SK-N-SH treated with all-trans-retinoic acid at 6 μM for 48 hours (cell line): ENCODE results near the gene NAMPT.

Experiments
- ATAC-seq: fragments of 200-7000 bp; cut with Tn5 transposase; 3 replicates; pipeline ENCODE4 v1.9.1; 2020; ENCODE audit warnings: mild to moderate bottlenecking, moderate library complexity
- ARNTL ChIP-seq: fragments of 450-650 bp; formaldehyde crosslinking; IDR thresholded peaks from 2 replicates; pipeline ENCODE4 v1.5.0; 2020; ENCODE audit warnings: low read depth, mild to moderate bottlenecking, moderate library complexity, borderline replicate concordance
- CSDC2 ChIP-seq: fragments of 250-450 bp; sonication (Bioruptor Pico); IDR thresholded peaks from 2 replicates; pipeline ENCODE4 v1.5.0; 2020; ENCODE audit warnings: mild to moderate bottlenecking, moderate library complexity
- ESRRG ChIP-seq: fragments of 250-450 bp; sonication (Bioruptor Pico); IDR thresholded peaks from 2 replicates; pipeline ENCODE4 v1.6.1; 2021; ENCODE audit warnings: mild to moderate bottlenecking
- OSR1 ChIP-seq: fragments of 250-450 bp; sonication (Bioruptor Pico); IDR thresholded peaks from 2 replicates; pipeline ENCODE4 v1.8.0; 2022; ENCODE audit warnings: moderate library complexity, mild to moderate bottlenecking, inconsistent platforms
- PPARA ChIP-seq: fragments of 250-450 bp; sonication (Bioruptor Pico); IDR thresholded peaks from 2 replicates; pipeline ENCODE4 v1.5.0; 2020; ENCODE audit warnings: mild to moderate bottlenecking, borderline replicate concordance
- RARB ChIP-seq: fragments of 250-450 bp; sonication (Bioruptor Pico); IDR thresholded peaks from 2 replicates; pipeline ENCODE4 v1.8.0; 2021; ENCODE audit warnings: mild to moderate bottlenecking, moderate library complexity
- SNAI2 ChIP-seq: fragments of 250-450 bp; sonication (Bioruptor Pico); IDR thresholded peaks from 2 replicates; pipeline ENCODE4 v1.5.0; 2020; ENCODE audit warnings: mild to moderate bottlenecking, moderate library complexity
- TCF4 ChIP-seq: fragments of 250-450 bp; sonication (Bioruptor Pico); IDR thresholded peaks from 2 replicates; pipeline ENCODE4 v1.8.0; 2021; ENCODE audit warnings: mild to moderate bottlenecking, moderate library complexity, borderline replicate concordance
- TOX ChIP-seq: fragments of 250-450 bp; sonication (Bioruptor Pico); IDR thresholded peaks from 2 replicates; pipeline ENCODE4 v1.8.0; 2021; ENCODE audit warnings: mild to moderate bottlenecking, moderate library complexity, borderline replicate concordance
- ZFP3 ChIP-seq: fragments of 250-450 bp; sonication (Bioruptor Pico); IDR thresholded peaks from 2 replicates; pipeline ENCODE4 v1.5.0; 2020; ENCODE audit warnings: mild to moderate bottlenecking, moderate library complexity
- ZFP30 ChIP-seq: fragments of 450-650 bp; formaldehyde crosslinking; IDR thresholded peaks from 2 replicates; pipeline ENCODE4 v1.5.0; 2022; ENCODE audit warnings: mild to moderate bottlenecking, moderate library complexity
- ZNF565 ChIP-seq: fragments of 450-650 bp; formaldehyde crosslinking; conservative IDR thresholded peaks from 2 replicates; pipeline ENCODE4 v1.5.0; 2020; ENCODE audit warnings: low read depth, mild to moderate bottlenecking, moderate library complexity
- ZNF70 ChIP-seq: fragments of 450-650 bp; formaldehyde crosslinking; IDR thresholded peaks from 2 replicates; pipeline ENCODE4 v1.5.0; 2020; ENCODE audit warnings: mild to moderate bottlenecking, moderate library complexity
- TF ChIP-seq, protein P1 (sequence below): fragments of 250-450 bp; sonication (Bioruptor Pico); IDR thresholded peaks from 2 replicates; pipeline ENCODE4 v1.5.1; 2021; ENCODE audit warnings: mild to moderate bottlenecking, moderate library complexity
- TF ChIP-seq, protein P2 (sequence below): fragments of 250-450 bp; sonication (Bioruptor Pico); IDR thresholded peaks from 2 replicates; pipeline ENCODE4 v1.5.0; 2020; ENCODE audit warnings: mild to moderate bottlenecking, moderate library complexity
- TF ChIP-seq, protein P3 (sequence below): fragments of 250-450 bp; sonication (Bioruptor Pico); IDR thresholded peaks from 2 replicates; pipeline ENCODE4 v1.5.1; 2020; ENCODE audit warnings: low read depth, mild to moderate bottlenecking, moderate library complexity

NAMPT gene

DNA sequence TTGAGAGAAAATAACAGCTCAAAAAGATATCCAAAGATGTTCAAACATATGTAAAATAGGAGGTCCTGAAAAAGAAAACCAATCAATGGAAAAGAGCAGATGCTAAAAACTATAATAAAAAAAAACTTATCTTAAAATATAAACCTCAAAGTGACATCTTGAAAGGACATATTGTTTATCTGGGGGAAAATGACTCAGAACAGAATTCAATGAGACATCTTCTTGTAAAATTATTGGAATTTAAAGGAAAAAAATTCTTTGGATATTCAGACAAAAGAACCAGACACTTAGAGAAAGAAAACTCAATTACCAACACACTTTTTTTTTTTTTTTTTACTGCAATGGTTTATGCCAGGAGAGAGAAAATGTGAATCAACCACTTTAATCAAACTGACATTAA lies 58.9 kb downstream of the NAMPT start (continued):
- TF ChIP-seq, protein P1, sequence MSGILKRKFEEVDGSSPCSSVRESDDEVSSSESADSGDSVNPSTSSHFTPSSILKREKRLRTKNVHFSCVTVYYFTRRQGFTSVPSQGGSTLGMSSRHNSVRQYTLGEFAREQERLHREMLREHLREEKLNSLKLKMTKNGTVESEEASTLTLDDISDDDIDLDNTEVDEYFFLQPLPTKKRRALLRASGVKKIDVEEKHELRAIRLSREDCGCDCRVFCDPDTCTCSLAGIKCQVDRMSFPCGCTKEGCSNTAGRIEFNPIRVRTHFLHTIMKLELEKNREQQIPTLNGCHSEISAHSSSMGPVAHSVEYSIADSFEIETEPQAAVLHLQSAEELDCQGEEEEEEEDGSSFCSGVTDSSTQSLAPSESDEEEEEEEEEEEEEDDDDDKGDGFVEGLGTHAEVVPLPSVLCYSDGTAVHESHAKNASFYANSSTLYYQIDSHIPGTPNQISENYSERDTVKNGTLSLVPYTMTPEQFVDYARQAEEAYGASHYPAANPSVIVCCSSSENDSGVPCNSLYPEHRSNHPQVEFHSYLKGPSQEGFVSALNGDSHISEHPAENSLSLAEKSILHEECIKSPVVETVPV (CRISPR knock-in tag) = no peak

- TF ChIP-seq CSDC2 (no peak), ZNF70 (CRISPR knock-in tag) (no peak), ZNF565 (no peak), ZFP3 (CRISPR knock-in tag) (no peak), ZFP30 (no peak), ESRRG (CRISPR knock-in tag) (no peak), ARNTL (no peak), OSR1 (CRISPR knock-in tag) (no peak), RARB (no peak), TCF4 (no peak), PPARA (CRISPR knock-in tag) (no peak), SNAI2 (CRISPR knock-in tag) (no peak)
- TF ChIP-seq, protein P1 (CRISPR knock-in tag) = no peak
- TF ChIP-seq, protein P2, sequence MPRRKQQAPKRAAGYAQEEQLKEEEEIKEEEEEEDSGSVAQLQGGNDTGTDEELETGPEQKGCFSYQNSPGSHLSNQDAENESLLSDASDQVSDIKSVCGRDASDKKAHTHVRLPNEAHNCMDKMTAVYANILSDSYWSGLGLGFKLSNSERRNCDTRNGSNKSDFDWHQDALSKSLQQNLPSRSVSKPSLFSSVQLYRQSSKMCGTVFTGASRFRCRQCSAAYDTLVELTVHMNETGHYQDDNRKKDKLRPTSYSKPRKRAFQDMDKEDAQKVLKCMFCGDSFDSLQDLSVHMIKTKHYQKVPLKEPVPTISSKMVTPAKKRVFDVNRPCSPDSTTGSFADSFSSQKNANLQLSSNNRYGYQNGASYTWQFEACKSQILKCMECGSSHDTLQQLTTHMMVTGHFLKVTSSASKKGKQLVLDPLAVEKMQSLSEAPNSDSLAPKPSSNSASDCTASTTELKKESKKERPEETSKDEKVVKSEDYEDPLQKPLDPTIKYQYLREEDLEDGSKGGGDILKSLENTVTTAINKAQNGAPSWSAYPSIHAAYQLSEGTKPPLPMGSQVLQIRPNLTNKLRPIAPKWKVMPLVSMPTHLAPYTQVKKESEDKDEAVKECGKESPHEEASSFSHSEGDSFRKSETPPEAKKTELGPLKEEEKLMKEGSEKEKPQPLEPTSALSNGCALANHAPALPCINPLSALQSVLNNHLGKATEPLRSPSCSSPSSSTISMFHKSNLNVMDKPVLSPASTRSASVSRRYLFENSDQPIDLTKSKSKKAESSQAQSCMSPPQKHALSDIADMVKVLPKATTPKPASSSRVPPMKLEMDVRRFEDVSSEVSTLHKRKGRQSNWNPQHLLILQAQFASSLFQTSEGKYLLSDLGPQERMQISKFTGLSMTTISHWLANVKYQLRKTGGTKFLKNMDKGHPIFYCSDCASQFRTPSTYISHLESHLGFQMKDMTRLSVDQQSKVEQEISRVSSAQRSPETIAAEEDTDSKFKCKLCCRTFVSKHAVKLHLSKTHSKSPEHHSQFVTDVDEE (CRISPR knock-in tag) = no peak
- TF ChIP-seq, protein P3, sequence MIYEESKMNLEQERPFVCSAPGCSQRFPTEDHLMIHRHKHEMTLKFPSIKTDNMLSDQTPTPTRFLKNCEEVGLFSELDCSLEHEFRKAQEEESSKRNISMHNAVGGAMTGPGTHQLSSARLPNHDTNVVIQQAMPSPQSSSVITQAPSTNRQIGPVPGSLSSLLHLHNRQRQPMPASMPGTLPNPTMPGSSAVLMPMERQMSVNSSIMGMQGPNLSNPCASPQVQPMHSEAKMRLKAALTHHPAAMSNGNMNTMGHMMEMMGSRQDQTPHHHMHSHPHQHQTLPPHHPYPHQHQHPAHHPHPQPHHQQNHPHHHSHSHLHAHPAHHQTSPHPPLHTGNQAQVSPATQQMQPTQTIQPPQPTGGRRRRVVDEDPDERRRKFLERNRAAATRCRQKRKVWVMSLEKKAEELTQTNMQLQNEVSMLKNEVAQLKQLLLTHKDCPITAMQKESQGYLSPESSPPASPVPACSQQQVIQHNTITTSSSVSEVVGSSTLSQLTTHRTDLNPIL = no peak
- ATAC-seq = no peak
These were observed 60.0 kb downstream of the NAMPT start for GRCh38 chr7:106224797-106225196.

DNA sequence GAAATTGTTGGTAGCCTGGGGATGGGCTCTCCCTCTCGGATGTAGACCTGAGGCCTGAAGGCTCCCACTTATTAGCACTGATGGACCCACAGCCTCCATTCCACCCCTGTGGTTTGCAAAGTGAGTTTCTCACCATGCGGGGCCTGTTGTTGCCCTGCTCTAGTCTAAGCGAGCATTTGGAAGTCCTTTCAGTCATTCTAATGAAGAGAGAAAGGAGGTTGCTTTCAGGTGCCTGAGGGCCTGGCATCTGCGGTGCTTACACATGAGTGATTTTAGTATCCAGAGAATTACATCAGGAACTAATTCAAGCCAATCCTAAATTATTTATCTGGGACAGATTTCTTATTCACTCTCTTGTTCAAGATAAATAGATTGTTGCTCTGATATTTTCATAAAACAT lies 61.6 kb downstream of the NAMPT start:
- TF ChIP-seq TOX = no peak
- no peak; the same call in 2 of the 3 replicates for ATAC-seq

GRCh38 chr7:106222545-106222944 lies 62.2 kb downstream of the NAMPT start:
- ATAC-seq = no peak
- no peak for TF ChIP-seq CSDC2
- TF ChIP-seq, protein P2 (CRISPR knock-in tag) = no peak

DNA sequence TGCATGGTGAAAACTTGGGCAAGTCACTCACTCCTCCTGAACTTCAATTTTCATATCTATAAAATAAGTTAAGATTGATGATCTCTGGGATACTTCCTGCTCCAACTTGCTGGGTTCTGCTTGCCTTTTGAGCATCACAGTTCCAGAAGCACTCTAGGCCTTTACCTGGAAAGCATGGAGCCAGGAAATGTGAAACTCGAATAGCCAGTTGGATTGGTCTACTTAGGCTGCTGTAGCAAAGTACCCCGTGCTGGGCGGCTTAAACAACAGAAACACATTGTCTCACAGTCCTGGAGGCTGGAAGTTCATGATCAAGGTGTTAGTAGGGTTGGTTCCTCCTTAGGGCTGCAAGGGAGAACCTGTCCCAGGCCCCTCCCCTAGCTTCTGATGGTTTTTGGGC lies 64.5 kb downstream of the NAMPT start:
- no peak for ATAC-seq
- TF ChIP-seq OSR1 (CRISPR knock-in tag) (no peak), SNAI2 (CRISPR knock-in tag) (no peak), ZFP30 (no peak)

DNA sequence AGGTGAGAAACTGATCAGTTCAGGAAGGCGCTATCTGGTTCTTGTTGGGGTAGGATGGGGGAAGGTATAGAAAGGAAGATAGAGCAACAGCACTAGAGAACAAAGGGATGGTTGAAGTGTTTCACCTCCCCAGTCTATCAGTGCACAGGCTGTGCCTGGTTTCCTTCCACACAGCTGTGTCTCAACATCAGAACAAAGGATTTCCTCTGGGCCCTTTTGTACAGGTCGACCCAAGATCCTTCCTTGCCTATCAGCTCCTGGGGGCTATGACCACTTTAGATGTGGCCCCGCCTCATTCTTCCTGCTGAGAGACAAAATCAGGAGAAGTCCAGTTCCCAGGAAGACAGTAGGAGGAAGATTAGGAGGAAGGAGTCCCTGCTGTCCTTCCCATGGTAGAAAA lies 65.6 kb downstream of the NAMPT start:
- no peak for ATAC-seq
- TF ChIP-seq ARNTL = no peak
